Fibroblast of lung (primary cell): ENCODE measurements around the gene MYPOP. TPM values are rescaled to one million over a fixed set of nuclear protein-coding genes. Genes with fewer than 3 reads are reported as not detected.

Source experiments
- DNase-seq, 2 donors: peaks; one replicate each; pipeline versions ENCODE4 v3.0.0 to v3.0.0-alpha.2; 2010; ENCODE audit warnings: low read depth in 2 of 2
- H2AFZ ChIP-seq: 2 replicates; pipeline ENCODE4 v1.5.1; 2012; ENCODE audit warnings: low read length, control low read depth, inconsistent platforms
- H3K27ac ChIP-seq: 2 replicates; pipeline ENCODE4 v1.5.1; 2011; ENCODE audit warnings: low read length, control low read depth; ENCODE audit not compliant: insufficient read depth
- H3K27me3 ChIP-seq: 2 replicates; pipeline ENCODE4 v1.5.1; 2011; ENCODE audit warnings: mild to moderate bottlenecking, low read length; ENCODE audit not compliant: control insufficient read depth, insufficient read depth
- H3K36me3 ChIP-seq: 2 replicates; pipeline ENCODE4 v1.5.1; 2011; ENCODE audit warnings: low read length; ENCODE audit not compliant: control insufficient read depth, insufficient read depth
- H3K4me1 ChIP-seq: 2 replicates; pipeline ENCODE4 v1.5.1; 2011; ENCODE audit warnings: low read length; ENCODE audit not compliant: control insufficient read depth, insufficient read depth; ENCODE audit errors: extremely low read depth
- H3K4me2 ChIP-seq: 2 replicates; pipeline ENCODE4 v1.5.1; 2011; ENCODE audit warnings: low read length, control low read depth; ENCODE audit not compliant: insufficient read depth; ENCODE audit errors: extremely low read depth
- H3K4me3 ChIP-seq, 4 experiments: fragments of 200-600 bp in 1 of 4; sonication (generic) in 1 of 4; replicated peaks in 1 of 4; 2 replicates each; pipeline ENCODE4 v1.5.1; 2011 to 2016; ENCODE audit warnings: low read length in 4 of 4, low read depth in 3 of 4, mild to moderate bottlenecking in 3 of 4, control low read depth in 2 of 4, inconsistent platforms in 1 of 4, mixed read lengths in 1 of 4; ENCODE audit not compliant: insufficient read depth in 1 of 4; ENCODE audit errors: control extremely low read depth in 1 of 4
- H3K79me2 ChIP-seq: 2 replicates; pipeline ENCODE4 v1.5.1; 2012; ENCODE audit warnings: mild to moderate bottlenecking, low read length, inconsistent platforms; ENCODE audit not compliant: control insufficient read depth, insufficient read depth
- H3K9ac ChIP-seq: 2 replicates; pipeline ENCODE4 v1.5.1; 2011; ENCODE audit warnings: mild to moderate bottlenecking, low read length, control low read depth; ENCODE audit not compliant: insufficient read depth
- H3K9me3 ChIP-seq: 2 replicates; pipeline ENCODE4 v1.5.1; 2012; ENCODE audit warnings: low read depth, low read length; ENCODE audit not compliant: control insufficient read depth, insufficient read depth
- H4K20me1 ChIP-seq: 2 replicates; pipeline ENCODE4 v1.5.1; 2011; ENCODE audit warnings: low read length; ENCODE audit not compliant: control insufficient read depth, insufficient read depth; ENCODE audit errors: extremely low read depth
- EZH2 ChIP-seq: IDR thresholded peaks from 2 replicates; pipeline ENCODE4 v1.5.1; 2012; ENCODE audit warnings: low read length, control low read depth, mild to moderate bottlenecking; ENCODE audit errors: missing control alignments
- polyA plus RNA-seq, 2 donors: library from polyadenylated mRNA; depleted of rRNA in 1 of 2; stranded (reverse) in 1 of 2; unstranded in 1 of 2; fragments of >200 nt; gene quantifications; 2 replicates each; pipeline ENCODE4 v1.2.1, GENCODE V29; 2011 to 2012; ENCODE audit warnings: missing spikeins in 1 of 2
- total RNA-seq: library from RNA; depleted of rRNA; stranded (reverse); fragments of >200 nt; gene quantifications from 2 replicates; pipeline ENCODE4 v1.2.1, GENCODE V29; 2014
- TF ChIP-seq, protein P1 (sequence below), 2 donors: IDR thresholded peaks in 1 of 2; conservative IDR thresholded peaks in 1 of 2; 1 replicate in 1 of 2; 2 replicates in 1 of 2; pipeline ENCODE4 v1.5.1; 2011 to 2012; ENCODE audit warnings: low read length in 2 of 2, control low read depth in 1 of 2, inconsistent platforms in 1 of 2, low read depth in 1 of 2, mild to moderate bottlenecking in 1 of 2

The MYPOP gene
- total and polyA plus RNA-seq, 2 donors (not counting 1 experiment from before 2014, with no cell fraction given) = 0.81 to 1.3 TPM

DNA sequence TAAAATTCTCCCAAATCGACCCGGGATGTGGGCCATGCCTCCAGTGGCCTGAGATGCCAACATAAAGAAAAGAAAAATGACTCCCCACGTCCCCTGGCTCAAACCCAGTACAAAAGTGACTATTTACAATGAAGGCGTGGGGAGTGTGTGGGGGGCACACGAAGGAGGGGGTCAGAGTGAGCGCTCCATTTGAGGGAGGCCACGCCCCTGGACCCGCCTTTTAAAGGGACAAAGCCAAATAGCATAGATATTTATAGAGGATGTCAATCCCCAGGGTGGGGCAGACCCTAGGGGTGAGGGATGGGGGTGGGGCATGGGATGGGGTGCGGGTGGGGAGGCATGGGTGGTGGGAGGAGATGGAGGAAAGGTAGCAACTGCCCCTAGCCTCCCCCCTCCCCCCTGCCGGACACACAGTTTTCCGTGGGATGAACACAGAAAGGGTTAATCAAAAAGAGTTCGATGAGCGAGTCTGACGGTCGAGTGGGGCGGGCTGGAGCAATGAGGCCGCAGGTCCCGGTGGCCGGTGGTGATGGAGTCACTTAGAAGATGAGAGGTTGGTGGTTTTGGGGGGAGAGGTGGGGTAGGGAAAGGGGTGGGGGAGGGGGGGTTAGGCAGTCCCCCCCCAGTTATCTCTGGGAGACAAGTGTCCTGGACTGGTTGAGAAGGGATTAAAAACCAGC lies 32.3 kb upstream of the MYPOP start:
- no peaks in the 10 kb centered on the region for H3K79me2 ChIP-seq
- H2AFZ ChIP-seq = no peak overlapping the region
- H3K27ac ChIP-seq = no peak overlapping the region
- TF ChIP-seq, protein P1, sequence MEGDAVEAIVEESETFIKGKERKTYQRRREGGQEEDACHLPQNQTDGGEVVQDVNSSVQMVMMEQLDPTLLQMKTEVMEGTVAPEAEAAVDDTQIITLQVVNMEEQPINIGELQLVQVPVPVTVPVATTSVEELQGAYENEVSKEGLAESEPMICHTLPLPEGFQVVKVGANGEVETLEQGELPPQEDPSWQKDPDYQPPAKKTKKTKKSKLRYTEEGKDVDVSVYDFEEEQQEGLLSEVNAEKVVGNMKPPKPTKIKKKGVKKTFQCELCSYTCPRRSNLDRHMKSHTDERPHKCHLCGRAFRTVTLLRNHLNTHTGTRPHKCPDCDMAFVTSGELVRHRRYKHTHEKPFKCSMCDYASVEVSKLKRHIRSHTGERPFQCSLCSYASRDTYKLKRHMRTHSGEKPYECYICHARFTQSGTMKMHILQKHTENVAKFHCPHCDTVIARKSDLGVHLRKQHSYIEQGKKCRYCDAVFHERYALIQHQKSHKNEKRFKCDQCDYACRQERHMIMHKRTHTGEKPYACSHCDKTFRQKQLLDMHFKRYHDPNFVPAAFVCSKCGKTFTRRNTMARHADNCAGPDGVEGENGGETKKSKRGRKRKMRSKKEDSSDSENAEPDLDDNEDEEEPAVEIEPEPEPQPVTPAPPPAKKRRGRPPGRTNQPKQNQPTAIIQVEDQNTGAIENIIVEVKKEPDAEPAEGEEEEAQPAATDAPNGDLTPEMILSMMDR (conservative IDR thresholded peaks at IDR 0.05 in 1 of 2, IDR thresholded peaks at IDR 0.05 in 1 of 2; ENCODE audit: low read depth in 1 of 2, low read length in 2 of 2) = no peak
- TF ChIP-seq EZH2 = no peak
- H3K36me3 ChIP-seq = no peaks in the 10 kb centered on the region
- no peaks in the 10 kb centered on the region for H3K9me3 ChIP-seq
- H4K20me1 ChIP-seq = no peaks in the 10 kb centered on the region
- no peak overlapping the region for H3K4me3 ChIP-seq
- H3K4me1 ChIP-seq = no peaks in the 10 kb centered on the region
- no peak overlapping the region for H3K4me2 ChIP-seq
- no peak overlapping the region for H3K9ac ChIP-seq
- DNase-seq = no peak
- peaks cover 4% of the 10 kb centered on the region for H3K27me3 ChIP-seq

DNA sequence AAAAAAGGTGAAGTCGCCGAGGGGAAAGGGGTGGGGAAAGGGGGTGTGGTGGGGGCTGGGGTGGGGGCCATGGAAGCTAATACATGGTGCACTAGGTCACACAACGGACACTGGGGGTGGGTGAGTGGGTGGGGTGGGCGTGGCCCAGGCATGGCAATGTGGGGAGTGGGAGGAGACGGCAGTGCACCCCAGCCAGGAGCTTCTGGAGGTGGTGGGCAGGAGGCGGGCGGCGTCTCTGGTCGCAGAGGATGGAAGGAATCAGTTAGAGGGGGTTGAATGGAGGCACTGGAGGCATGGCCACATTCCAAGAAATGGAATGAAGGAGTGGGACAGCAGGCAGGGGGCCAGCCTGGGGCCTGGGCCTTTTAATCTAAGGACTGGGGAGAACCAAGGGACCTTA lies 31.3 kb upstream of the MYPOP start:
- H3K36me3 ChIP-seq = no peaks in the 10 kb centered on the region
- no peak overlapping the region for H3K9ac ChIP-seq
- no peak overlapping the region for H3K4me3 ChIP-seq
- no peak for DNase-seq
- no peak overlapping the region for H3K27ac ChIP-seq
- H3K79me2 ChIP-seq = no peaks in the 10 kb centered on the region
- TF ChIP-seq, protein P1 (conservative IDR thresholded peaks at IDR 0.05 in 1 of 2, IDR thresholded peaks at IDR 0.05 in 1 of 2; ENCODE audit: low read depth in 1 of 2, low read length in 2 of 2) = no peak
- TF ChIP-seq EZH2 = no peak
- no peaks in the 10 kb centered on the region for H3K4me1 ChIP-seq
- H3K9me3 ChIP-seq = no peaks in the 10 kb centered on the region
- no peak overlapping the region for H3K4me2 ChIP-seq
- peaks cover 4% of the 10 kb centered on the region for H3K27me3 ChIP-seq
- H4K20me1 ChIP-seq = no peaks in the 10 kb centered on the region
- H2AFZ ChIP-seq = no peak overlapping the region

DNA sequence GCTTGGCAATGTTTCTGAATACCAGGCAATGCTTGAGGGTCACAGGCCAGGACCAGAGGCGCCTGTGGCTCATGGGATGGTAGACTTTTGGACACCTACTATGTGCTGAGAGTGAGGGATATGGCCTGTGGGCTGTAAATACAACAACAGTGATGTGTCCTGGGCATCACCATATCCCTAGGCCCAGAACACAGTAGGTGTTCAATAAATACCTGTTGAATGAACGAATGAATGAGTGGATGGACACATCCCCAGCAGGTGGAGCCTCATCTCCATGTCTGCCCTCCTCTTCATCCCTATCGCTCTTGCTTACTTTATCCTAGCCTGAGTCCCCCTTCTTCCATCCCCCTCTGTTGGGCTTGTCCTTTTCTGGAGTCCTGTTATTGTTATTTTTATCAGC lies 28.6 kb upstream of the MYPOP start:
- TF ChIP-seq, protein P1 (conservative IDR thresholded peaks at IDR 0.05 in 1 of 2, IDR thresholded peaks at IDR 0.05 in 1 of 2; ENCODE audit: low read depth in 1 of 2, low read length in 2 of 2) = no peak
- no peak for TF ChIP-seq EZH2
- no peaks in the 10 kb centered on the region for H3K36me3 ChIP-seq
- H4K20me1 ChIP-seq = no peaks in the 10 kb centered on the region
- H3K9ac ChIP-seq = no peak overlapping the region
- DNase-seq = no peak
- peaks cover 2% of the 10 kb centered on the region for H3K27me3 ChIP-seq
- peaks cover 3% of the 10 kb centered on the region for H3K4me1 ChIP-seq
- no peaks in the 10 kb centered on the region for H3K9me3 ChIP-seq
- H3K79me2 ChIP-seq = no peaks in the 10 kb centered on the region
- no peak overlapping the region for H3K27ac ChIP-seq
- no peak overlapping the region for H3K4me2 ChIP-seq
- H2AFZ ChIP-seq = no peak overlapping the region
- H3K4me3 ChIP-seq = no peak overlapping the region
